HG03060 (cell line): Measurements from ENCODE around the gene NR3C2.
"Not testable (repeated sequence)": the region's sequence is repeated elsewhere in the genome, so short reads cannot be mapped to it uniquely, and the experiment has no call there.

Experiments used
- ATAC-seq: cut with Tn5 transposase; IDR thresholded peaks from one replicate; pipeline ENCODE4 v1.9.1; 2021; ENCODE audit warnings: low read depth, moderate number of reproducible peaks; ENCODE audit not compliant: unreplicated experiment

NR3C2 gene

GRCh38 chr4:148184922-148185321, 257.3 kb downstream of the NR3C2 start:
- ATAC-seq: no peak

- no peak for ATAC-seq
These were observed 259.8 kb downstream of the NR3C2 start for GRCh38 chr4:148182230-148182911.

DNA sequence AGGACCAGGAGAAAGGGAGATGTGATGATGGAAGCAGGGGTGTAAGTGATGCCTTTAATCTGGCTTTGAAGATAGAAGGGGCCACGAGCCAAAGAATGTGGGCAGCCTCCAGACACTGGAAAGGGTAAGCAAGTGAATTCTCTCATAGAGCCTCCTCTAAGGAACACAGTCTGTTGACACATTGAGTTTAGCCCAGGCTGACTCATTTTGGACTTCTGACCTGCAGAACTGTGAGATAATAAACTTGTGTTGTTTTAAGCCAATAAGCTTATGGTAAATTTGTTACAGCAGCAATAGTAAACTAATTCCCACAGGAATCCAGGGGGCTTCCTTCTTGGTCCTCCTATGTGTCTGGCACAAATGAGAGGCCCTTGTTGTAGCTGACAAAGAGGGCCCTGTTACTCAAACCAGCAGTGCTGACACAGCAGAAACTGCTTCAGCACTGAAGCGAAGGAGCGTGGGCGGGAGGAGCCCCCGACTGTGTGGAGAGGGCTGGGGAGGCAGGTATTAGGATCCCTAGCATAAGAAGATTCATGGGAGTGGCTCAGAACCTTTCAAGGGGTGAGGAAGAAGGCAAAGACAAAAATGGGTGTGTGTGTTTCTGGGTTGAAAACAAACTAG, 268.7 kb downstream of the NR3C2 start:
- ATAC-seq: no peak

GRCh38 chr4:148171596-148171995, 270.6 kb downstream of the NR3C2 start:
- ATAC-seq: no peak

DNA sequence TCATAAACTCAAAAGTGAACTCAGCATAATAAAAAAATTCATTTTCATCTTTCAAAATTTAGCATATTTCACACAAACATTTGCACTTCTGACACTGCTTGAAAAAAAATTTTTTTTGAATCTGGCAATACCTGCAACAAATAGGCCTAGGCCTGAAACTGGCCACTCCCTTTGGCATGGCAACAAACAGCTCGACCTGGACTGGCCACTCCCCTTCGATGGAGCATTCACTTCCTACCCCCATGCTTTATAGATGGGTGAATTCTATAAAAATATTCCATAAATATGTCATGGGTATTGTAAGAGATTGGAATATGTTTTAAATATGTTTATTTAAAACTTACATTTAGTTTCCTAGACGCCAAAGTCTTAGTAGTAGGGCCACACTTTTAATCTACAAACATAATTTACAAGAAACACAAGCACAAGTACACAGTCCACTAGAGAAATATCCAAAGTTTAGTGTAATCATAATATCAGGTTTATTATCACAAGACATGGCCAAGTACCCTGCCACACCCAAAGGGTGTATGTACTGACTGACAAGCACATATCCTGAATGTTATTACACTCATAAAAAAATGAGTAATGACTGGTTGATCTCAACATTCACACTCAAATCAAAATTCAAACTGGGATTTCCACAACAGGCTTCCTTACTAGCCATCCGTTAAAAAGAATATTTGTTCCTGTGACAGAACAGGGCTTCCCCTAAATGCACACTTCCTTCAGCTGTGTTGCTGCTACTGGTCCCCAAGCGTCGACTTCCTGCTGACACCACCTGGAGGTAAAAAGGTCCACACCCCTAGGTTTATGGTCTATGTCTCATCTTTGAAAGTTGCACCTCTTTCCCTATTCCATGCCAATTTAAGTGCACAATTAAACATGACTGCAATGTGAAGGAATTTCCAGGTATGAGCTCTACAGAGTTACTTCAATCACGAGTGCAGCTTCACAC, 271.5 kb downstream of the NR3C2 start:
- no peak for ATAC-seq

DNA sequence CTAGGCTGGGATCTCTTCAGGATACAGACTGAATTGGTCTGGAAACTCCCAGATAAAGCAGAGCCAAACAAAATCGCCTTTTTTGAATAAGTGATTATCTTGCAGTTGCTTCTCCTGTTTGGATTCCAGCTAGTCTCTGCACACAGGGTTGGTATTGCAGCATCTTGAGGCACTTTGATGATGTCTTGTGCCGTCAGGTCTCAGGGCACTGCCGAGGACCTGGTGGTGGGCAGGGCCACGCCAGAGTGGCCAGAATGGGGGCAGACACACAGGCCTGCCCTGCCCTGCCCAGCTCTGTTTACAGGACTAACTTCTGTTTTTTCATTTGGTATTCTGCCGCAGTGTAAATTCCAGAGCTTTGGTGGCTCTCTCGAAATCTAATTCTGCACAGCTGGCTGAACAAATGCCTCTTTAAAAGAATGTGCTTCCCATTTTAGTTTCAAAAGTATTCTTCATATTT, 276.1 kb downstream of the NR3C2 start:
- ATAC-seq: no peak

- no peak for ATAC-seq
These were observed 277.7 kb downstream of the NR3C2 start for GRCh38 chr4:148164557-148164956.

DNA sequence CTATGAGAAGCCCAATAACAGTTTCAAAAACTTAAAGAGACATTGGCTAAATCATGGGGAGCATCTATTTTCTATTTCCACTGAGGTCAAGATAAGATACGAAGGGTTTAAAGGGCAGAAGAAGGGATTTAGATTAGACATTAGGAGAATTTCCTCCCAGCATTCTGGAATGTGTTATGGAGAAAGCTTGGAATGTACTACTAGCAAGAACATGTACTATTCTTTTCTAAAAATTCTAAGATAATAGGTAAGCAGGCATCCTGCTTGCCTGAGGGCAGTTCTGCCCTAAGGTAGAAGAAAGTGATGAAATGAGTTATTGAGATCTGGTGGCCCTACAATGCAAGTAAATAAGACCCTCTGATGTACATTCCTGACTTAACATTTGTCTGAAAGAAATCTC, 279.2 kb downstream of the NR3C2 start:
- no peak for ATAC-seq

GRCh38 chr4:148162519-148162918, 279.7 kb downstream of the NR3C2 start:
- ATAC-seq: no peak

DNA sequence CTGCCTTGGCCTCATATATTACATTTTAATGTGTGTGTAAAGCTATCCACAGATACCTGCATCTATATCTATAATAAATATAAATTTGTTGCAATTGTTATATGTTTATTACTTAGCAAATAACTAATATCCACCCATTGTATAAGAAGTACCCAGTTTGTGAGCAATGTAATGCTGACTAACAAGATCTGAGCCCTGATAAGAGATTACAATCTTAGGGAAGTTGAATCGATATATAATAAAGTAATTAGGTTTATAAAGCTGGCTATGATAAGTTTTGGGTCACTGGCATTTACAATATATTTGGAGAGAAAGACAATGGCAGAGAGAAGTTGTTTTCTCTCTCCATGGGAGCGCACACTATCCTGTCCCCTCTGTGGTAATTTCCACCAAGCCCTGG, 280.6 kb downstream of the NR3C2 start:
- ATAC-seq: no peak

GRCh38 chr4:148159793-148160192, 282.4 kb downstream of the NR3C2 start:
- ATAC-seq: no peak

GRCh38 chr4:148154769-148155168, 287.4 kb downstream of the NR3C2 start:
- no peak for ATAC-seq

- no peak for ATAC-seq
These were observed 289.2 kb downstream of the NR3C2 start for GRCh38 chr4:148152868-148153625.

GRCh38 chr4:148151806-148152205, 290.4 kb downstream of the NR3C2 start:
- no peak for ATAC-seq

DNA sequence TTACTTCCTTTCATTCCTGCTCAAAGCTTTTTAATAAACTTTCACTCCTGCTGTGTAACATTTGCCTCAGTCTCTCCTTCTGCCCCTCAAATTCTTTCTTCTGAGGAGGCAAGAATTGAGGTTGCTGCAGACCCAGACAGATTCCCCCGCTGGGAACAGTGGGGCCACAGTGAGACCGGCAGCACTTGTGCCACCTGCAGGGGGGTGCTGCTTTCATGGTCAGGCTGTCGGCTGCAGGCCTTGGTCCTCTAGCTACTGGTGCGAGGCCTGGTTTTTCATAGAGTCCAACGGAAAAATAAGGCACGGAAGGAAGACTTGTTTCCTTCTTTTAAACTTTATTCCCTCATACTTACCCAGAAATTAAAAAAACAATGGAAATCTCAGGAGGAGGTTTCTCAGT, 296.7 kb downstream of the NR3C2 start:
- no peak for ATAC-seq

DNA sequence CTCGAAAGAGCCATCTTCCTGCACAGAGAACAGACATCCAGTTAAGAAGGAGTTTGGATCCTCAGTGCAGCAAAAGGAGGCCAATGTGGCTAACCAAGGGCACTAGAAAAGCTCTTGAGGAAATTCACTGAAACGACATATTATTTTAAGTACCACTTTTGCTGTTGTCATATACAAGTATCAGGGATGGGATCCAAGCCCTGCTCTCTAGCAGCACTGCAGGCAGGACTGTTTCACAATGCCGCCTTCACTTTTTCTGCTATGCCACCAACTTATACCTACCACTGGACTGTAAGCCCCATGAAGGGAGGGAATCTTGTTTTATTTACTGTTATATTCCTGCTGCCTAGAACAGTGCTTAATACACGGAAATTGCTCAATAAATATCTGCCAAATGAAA, 299.0 kb downstream of the NR3C2 start:
- ATAC-seq: no peak

DNA sequence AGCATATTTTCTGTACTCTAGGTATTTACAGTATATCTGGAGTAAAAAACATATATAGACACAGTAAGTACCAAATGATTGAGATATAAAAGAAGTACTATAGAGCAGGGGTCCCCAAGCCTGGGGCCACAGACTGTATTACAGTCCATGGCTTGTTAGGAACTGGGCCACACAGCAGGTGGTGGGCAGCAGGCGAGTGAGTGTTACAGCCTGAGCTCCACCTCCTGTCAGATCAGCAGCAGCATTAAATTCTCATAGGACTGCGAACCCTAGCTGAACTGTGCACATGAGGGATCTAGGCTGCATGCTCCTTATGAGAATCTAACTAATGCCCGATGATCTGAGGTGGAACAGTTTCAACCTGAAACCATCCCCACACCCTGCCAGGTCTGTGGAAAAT, 300.7 kb downstream of the NR3C2 start:
- no peak for ATAC-seq

DNA sequence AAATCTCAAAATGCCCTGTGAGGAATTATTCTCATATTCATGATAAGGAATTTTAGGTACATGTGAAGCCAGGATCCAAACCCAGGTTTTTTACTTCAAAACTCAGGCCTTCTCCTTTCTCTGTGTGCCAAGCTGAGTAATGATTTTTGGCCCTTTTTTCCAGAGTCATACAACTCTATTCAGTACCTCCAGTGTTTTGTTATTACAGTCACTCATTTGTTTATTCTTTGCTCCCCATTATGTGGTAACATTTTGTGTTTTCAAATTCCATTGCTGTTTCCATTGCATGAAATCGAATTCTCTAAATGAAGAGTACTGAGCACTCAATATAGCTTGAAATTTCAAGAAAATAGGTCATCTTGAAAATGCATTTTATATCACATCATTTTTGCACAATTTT, 315.4 kb downstream of the NR3C2 start:
- ATAC-seq: no peak

GRCh38 chr4:148124512-148124911, 317.7 kb downstream of the NR3C2 start:
- ATAC-seq: no peak

DNA sequence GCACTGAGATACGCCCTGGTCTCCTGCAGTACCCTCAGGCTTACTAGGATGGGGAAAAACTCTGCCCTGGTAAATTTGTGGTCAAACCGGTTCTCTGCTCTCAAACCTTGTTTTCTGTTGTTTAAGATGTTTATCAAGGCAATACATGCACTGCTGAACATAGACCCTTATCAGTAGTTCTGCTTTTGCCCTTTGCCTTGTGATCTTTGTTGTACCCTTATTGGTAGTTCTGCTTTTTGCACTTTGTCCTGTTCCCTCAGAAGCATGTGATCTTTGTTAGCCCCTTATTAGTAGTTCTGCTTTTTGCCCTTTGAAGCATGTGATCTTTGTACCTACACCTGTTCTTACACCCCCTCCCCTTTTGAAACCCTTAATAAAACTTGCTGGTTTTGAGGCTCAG, 319.1 kb downstream of the NR3C2 start:
- not testable (repeated sequence) for ATAC-seq

GRCh38 chr4:148120216-148120615, 322.0 kb downstream of the NR3C2 start:
- no peak for ATAC-seq
